GM12878 (cell line): ENCODE results near the gene PHAF1. TPM values are rescaled to one million over a fixed set of nuclear protein-coding genes. Genes with fewer than 3 reads are reported as not detected.

Experiments used
- ATAC-seq: fragments of 200-7000 bp; cut with Tn5 transposase; 3 replicates; pipeline ENCODE4 v1.9.1; 2020; ENCODE audit warnings: mild to moderate bottlenecking, moderate library complexity
- BruUV-seq: library from RNA; stranded (reverse); fragments of 400-500 nt; replicated peaks from 2 replicates; lab custom pipeline; 2021; lab: Mats Ljungman, UMichigan
- CTCF ChIA-PET: fragments of 300-600 bp; sonication (Branson Sonifier 250); formaldehyde crosslinking; extraction: SDS; loops from one replicate; lab custom pipeline; 2021; ENCODE audit warnings: inconsistent platforms; lab: Yijun Ruan, JAX
- POLR2A ChIA-PET: fragments of 350-600 bp; formaldehyde crosslinking; extraction: SDS; loops from one replicate; lab custom pipeline; 2021; ENCODE audit warnings: inconsistent platforms; lab: Charles Lee
- RAD21 ChIA-PET: fragments of 300-600 bp; sonication (Branson Sonifier 250); formaldehyde crosslinking; loops from one replicate; lab custom pipeline; 2023; ENCODE audit warnings: antibody characterized with exemption; ENCODE audit not compliant: unreplicated experiment; lab: Charles Lee
- SMC1A ChIA-PET: fragments of 300-600 bp; sonication (Branson Sonifier 250); formaldehyde crosslinking; loops from one replicate; lab custom pipeline; 2023; ENCODE audit not compliant: unreplicated experiment, uncharacterized antibody; lab: Charles Lee
- DNase-seq: peaks from one replicate; pipeline ENCODE4 v3.0.0-alpha.2; 2011; ENCODE audit warnings: low read depth, low spot score
- FAIRE-seq: peaks from 3 replicates; lab custom pipeline; 2011; peaks lifted over from hg19 to GRCh38; lab: Jason Lieb, UNC
- H2AFZ ChIP-seq: 2 replicates; pipeline ENCODE4 v1.6.0; 2011; ENCODE audit warnings: low read depth, low read length, control low read depth; ENCODE audit not compliant: control insufficient read depth
- H3K27ac ChIP-seq: 2 replicates; pipeline ENCODE4 v1.5.1; 2011; ENCODE audit warnings: control low read depth; ENCODE audit not compliant: control insufficient read depth, insufficient read depth
- H3K27me3 ChIP-seq, 2 experiments: replicated peaks in 1 of 2; 2 replicates each; pipeline versions ENCODE4 v1.6.0 to v1.6.1; 2011; ENCODE audit warnings: low read length in 1 of 2; ENCODE audit not compliant: control insufficient read depth in 2 of 2, insufficient read depth in 2 of 2
- H3K36me3 ChIP-seq, 2 experiments: 2 replicates each; pipeline ENCODE4 v1.5.1; 2011; ENCODE audit warnings: low read length in 1 of 2; ENCODE audit not compliant: control insufficient read depth in 2 of 2, insufficient read depth in 2 of 2
- H3K4me1 ChIP-seq: 2 replicates; pipeline ENCODE4 v1.6.1; 2011; ENCODE audit warnings: mild to moderate bottlenecking, low read length, moderate library complexity, mixed read lengths; ENCODE audit not compliant: control insufficient read depth, insufficient read depth
- H3K4me2 ChIP-seq: 2 replicates; pipeline ENCODE4 v1.6.0; 2011; ENCODE audit warnings: control low read depth; ENCODE audit not compliant: control insufficient read depth, insufficient read depth
- H3K4me3 ChIP-seq: fragments of 200-600 bp; sonication (generic); 2 replicates; pipeline ENCODE4 v1.5.1; 2016
- H3K79me2 ChIP-seq: 2 replicates; pipeline ENCODE4 v1.6.0; 2011; ENCODE audit warnings: low read length; ENCODE audit not compliant: control insufficient read depth, insufficient read depth
- H3K9ac ChIP-seq: 2 replicates; pipeline ENCODE4 v1.8.0; 2011; ENCODE audit warnings: low read length, control low read depth, mixed read lengths; ENCODE audit not compliant: control insufficient read depth, insufficient read depth
- H3K9me3 ChIP-seq: replicated peaks from 3 replicates; pipeline ENCODE4 v1.5.1; 2011; ENCODE audit warnings: mild to moderate bottlenecking, low read length; ENCODE audit not compliant: control insufficient read depth, insufficient read depth
- H4K20me1 ChIP-seq: 2 replicates; pipeline ENCODE4 v1.6.0; 2011; ENCODE audit not compliant: control insufficient read depth, insufficient read depth
- ATF2 ChIP-seq: IDR thresholded peaks from 2 replicates; pipeline ENCODE4 v1.6.1; 2012; ENCODE audit warnings: low read length, inconsistent platforms
- HDAC6 ChIP-seq: fragments of 200-600 bp; sonication (generic); IDR thresholded peaks from one replicate; pipeline ENCODE4 v1.8.0; 2017; ENCODE audit warnings: antibody characterized with exemption; ENCODE audit not compliant: unreplicated experiment
- NFIC ChIP-seq: IDR thresholded peaks from 2 replicates; pipeline ENCODE4 v1.6.1; 2012; ENCODE audit warnings: low read depth, mild to moderate bottlenecking, inconsistent platforms, low read length, moderate library complexity
- PAX8 ChIP-seq: fragments of 450-650 bp; IDR thresholded peaks from 2 replicates; pipeline ENCODE4 v1.6.1; 2017; ENCODE audit warnings: mild to moderate bottlenecking, moderate library complexity
- PML ChIP-seq: IDR thresholded peaks from 2 replicates; pipeline ENCODE4 v1.6.1; 2012; ENCODE audit warnings: low read length, inconsistent platforms
- ZBTB33 ChIP-seq: fragments of 450-650 bp; IDR thresholded peaks from 2 replicates; pipeline ENCODE4 v1.6.1; 2017; ENCODE audit warnings: mild to moderate bottlenecking
- WGBS: methylation state at CpG from one replicate; pipeline ENCODE4 v1.1.6; 2016; ENCODE audit warnings: low lambda C conversion rate; ENCODE audit not compliant: insufficient replicate concordance, insufficient coverage; ENCODE audit errors: missing lambda C conversion rate; 5-methylcytosine and 5-hydroxymethylcytosine counted together
- in situ Hi-C: fragments of 300-500 bp; cut with MboI; formaldehyde crosslinking; loops from 9 replicates; pipeline ENCODE4 v1.14.3; 2018; ENCODE audit warnings: mixed read lengths
- intact Hi-C: fragments of 100-400 bp; cut with micrococcal nuclease; formaldehyde crosslinking; loops from one replicate; pipeline ENCODE4 v1.14.2; 2022; ENCODE audit not compliant: unreplicated experiment
- polyA plus RNA-seq, 11 experiments: library from polyadenylated mRNA; depleted of rRNA in 4 of 11; unstranded in 6 of 11; stranded (reverse) in 5 of 11; fragments of >200 nt; fragmentation: Nextera tagmentation in 4 of 11; fragmentation: Illumina TruSeq in 1 of 11; extraction: Ambion mirVana in 4 of 11; extraction: Trizol in 1 of 11; gene quantifications; 1 replicate in 1 of 11; 2 replicates in 10 of 11; pipeline versions ENCODE4 v1.2.1 to v1.2.3, GENCODE V29; 2011 to 2016; ENCODE audit warnings: inconsistent platforms in 2 of 11, missing spikeins in 2 of 11, low read depth in 1 of 11
- total RNA-seq, 4 experiments: library from RNA; depleted of rRNA in 3 of 4; stranded (reverse); fragments of >200 nt in 3 of 4; fragmentation: Illumina TruSeq in 1 of 4; extraction: Trizol in 1 of 4; gene quantifications; 2 replicates each; pipeline versions ENCODE4 v1.2.1 to v1.2.3, GENCODE V29; 2013 to 2021

PHAF1 gene
- total and polyA plus RNA-seq, 10 of the 15 experiments (the other 5 are each of a cell fraction or from before 2014, with no cell fraction given) = 4.5 to 20.9 (median 14.9) TPM

- ChIA-PET CTCF (interaction anchor here (0.7 to 1.9 kb wide), 7 partner anchors 11 to 485 kb away, joined by 3 to 5 read pairs (median 3); partner anchors contain the start of gene NOL3), POLR2A (interaction anchor here (0.7 to 1.2 kb wide), 4 partner anchors 9 to 35 kb away, joined by 3 to 5 read pairs (median 4); no protein-coding TSS in a partner anchor), RAD21 (interaction anchor here (0.6 to 1.1 kb wide), 4 partner anchors 9 to 50 kb away, joined by 3 to 4 read pairs (median 3); no protein-coding TSS in a partner anchor), SMC1A (interaction anchor here (0.7 to 2.3 kb wide), 8 partner anchors 18 to 64 kb away, joined by 3 to 6 read pairs (median 4); no protein-coding TSS in a partner anchor)
- in situ Hi-C loops (no loop called here), intact Hi-C loops (no loop called here)
- no peak for FAIRE-seq
- Histone ChIP-seq H3K27me3 (no peaks in the 10 kb centered on the region), H3K9ac (no peak overlapping the region), H4K20me1 (no peaks in the 10 kb centered on the region), H3K9me3 (no peaks in the 10 kb centered on the region), H3K36me3 (peaks cover 0 to 4% of the 10 kb centered on the region in 2 experiments; a peak in 2 of 4 replicates), H3K79me2 (peaks cover 3% of the 10 kb centered on the region), H2AFZ (no peak overlapping the region), H3K4me3 (no peak overlapping the region), H3K4me1 (peaks cover 17% of the 10 kb centered on the region), H3K27ac (no peak overlapping the region), H3K4me2 (no peak overlapping the region)
- BruUV-seq = no TSS peak
- DNase-seq = no peak
- TF ChIP-seq ZBTB33 = no peak
- TF ChIP-seq ATF2 = no peak
- TF ChIP-seq PML = no peak
- no peak for TF ChIP-seq HDAC6
- TF ChIP-seq PAX8 = no peak
- TF ChIP-seq NFIC = no peak
- WGBS = 98% methylated on average over 4 of the region's 6 CpGs
- no peak for ATAC-seq
These were observed 27.6 kb upstream of the PHAF1 start for GRCh38 chr16:67082100-67082499.
